HEK293 (cell line): ENCODE data around the gene NCDN.

Experiments used
- CTCF ChIA-PET: fragments of 350-600 bp; formaldehyde crosslinking; extraction: SDS; loops from one replicate; lab custom pipeline; 2021; ENCODE audit warnings: antibody characterized with exemption; lab: Yijun Ruan, JAX
- POLR2A ChIA-PET: fragments of 300-600 bp; formaldehyde crosslinking; extraction: SDS; loops from one replicate; lab custom pipeline; 2020; ENCODE audit warnings: antibody characterized with exemption, inconsistent platforms; lab: Yijun Ruan, JAX
- H3K27ac ChIP-seq: fragments of 200-500 bp; sonication (Bioruptor generic); 2 replicates; pipeline ENCODE4 v1.5.1; 2014; ENCODE audit warnings: low read depth, low read length, control low read depth, inconsistent platforms; ENCODE audit errors: extremely low read depth
- H3K36me3 ChIP-seq, 2 experiments: fragments of 200-500 bp in 1 of 2; sonication (Bioruptor generic) in 1 of 2; 1 replicate in 1 of 2; 2 replicates in 1 of 2; pipeline ENCODE4 v1.5.1; 2014 to 2017; ENCODE audit warnings: inconsistent platforms in 2 of 2, low read length in 2 of 2; ENCODE audit not compliant: control insufficient read depth in 2 of 2, insufficient read depth in 1 of 2
- H3K4me1 ChIP-seq: fragments of 200-500 bp; sonication (Bioruptor generic); 2 replicates; pipeline ENCODE4 v1.5.1; 2014; ENCODE audit warnings: mild to moderate bottlenecking, low read length, inconsistent platforms; ENCODE audit not compliant: control insufficient read depth, insufficient read depth
- H3K4me3 ChIP-seq: 2 replicates; pipeline ENCODE4 v1.5.1; 2011; ENCODE audit warnings: low read depth, mild to moderate bottlenecking, control low read depth, low read length, moderate library complexity
- H3K9me3 ChIP-seq: fragments of 200-500 bp; sonication (Bioruptor generic); 2 replicates; pipeline ENCODE4 v1.5.1; 2014; ENCODE audit warnings: low read depth, low read length, inconsistent platforms; ENCODE audit not compliant: control insufficient read depth, insufficient read depth
- SETDB1 ChIP-seq: IDR thresholded peaks from one replicate; pipeline ENCODE4 v1.6.1; 2017; ENCODE audit warnings: mild to moderate bottlenecking, low read length, moderate library complexity, mixed read lengths; ENCODE audit not compliant: insufficient read length
- ZNF175 ChIP-seq: fragments of 450-650 bp; formaldehyde crosslinking; IDR thresholded peaks from 2 replicates; pipeline ENCODE4 v1.5.1; 2016; ENCODE audit warnings: missing biosample characterization, missing genetic modification characterization
- ZNF274 ChIP-seq, 2 experiments: fragments of 200-500 bp in 1 of 2; fragments of 450-650 bp in 1 of 2; sonication (Bioruptor generic) in 1 of 2; formaldehyde crosslinking in 1 of 2; IDR thresholded peaks; 2 replicates each; pipeline versions ENCODE4 v1.5.1 to v1.6.1; 2014 to 2016; ENCODE audit warnings: borderline replicate concordance in 1 of 2, inconsistent platforms in 1 of 2, low read length in 1 of 2, missing biosample characterization in 1 of 2, missing genetic modification characterization in 1 of 2
- ZNF292 ChIP-seq: fragments of 450-650 bp; formaldehyde crosslinking; IDR thresholded peaks from 2 replicates; pipeline ENCODE4 v1.5.1; 2016; ENCODE audit warnings: low read depth, missing biosample characterization, missing genetic modification characterization, borderline replicate concordance
- ZNF302 ChIP-seq: fragments of 450-650 bp; formaldehyde crosslinking; IDR thresholded peaks from 2 replicates; pipeline ENCODE4 v1.5.1; 2016; ENCODE audit warnings: missing biosample characterization, missing genetic modification characterization, low read depth
- ZNF404 ChIP-seq: fragments of 450-650 bp; formaldehyde crosslinking; IDR thresholded peaks from 2 replicates; pipeline ENCODE4 v1.5.1; 2017; ENCODE audit warnings: missing biosample characterization, missing genetic modification characterization
- ZNF501 ChIP-seq: fragments of 450-650 bp; formaldehyde crosslinking; IDR thresholded peaks from 2 replicates; pipeline ENCODE4 v1.5.1; 2016; ENCODE audit warnings: missing biosample characterization, missing genetic modification characterization
- ZNF510 ChIP-seq: fragments of 450-650 bp; formaldehyde crosslinking; IDR thresholded peaks from 2 replicates; pipeline ENCODE4 v1.5.1; 2018; ENCODE audit warnings: mild to moderate bottlenecking, missing genetic modification characterization, missing biosample characterization; ENCODE audit not compliant: insufficient replicate concordance
- ZNF558 ChIP-seq: fragments of 450-650 bp; formaldehyde crosslinking; IDR thresholded peaks from 2 replicates; pipeline ENCODE4 v1.5.1; 2016; ENCODE audit warnings: missing biosample characterization, missing genetic modification characterization
- ZNF621 ChIP-seq: fragments of 450-650 bp; formaldehyde crosslinking; IDR thresholded peaks from 2 replicates; pipeline ENCODE4 v1.5.1; 2017; ENCODE audit warnings: missing biosample characterization, missing genetic modification characterization
- ZXDB ChIP-seq: fragments of 450-650 bp; formaldehyde crosslinking; IDR thresholded peaks from 2 replicates; pipeline ENCODE4 v1.5.1; 2016; ENCODE audit warnings: missing biosample characterization, missing genetic modification characterization
- TF ChIP-seq, protein P1 (sequence below): fragments of 450-650 bp; formaldehyde crosslinking; IDR thresholded peaks from 2 replicates; pipeline ENCODE4 v1.5.1; 2016; ENCODE audit warnings: missing biosample characterization, missing genetic modification characterization
- TF ChIP-seq, protein P2 (sequence below): fragments of 450-650 bp; formaldehyde crosslinking; IDR thresholded peaks from 2 replicates; pipeline ENCODE4; 2016; ENCODE audit warnings: missing biosample characterization, missing genetic modification characterization
- TF ChIP-seq, protein P3 (sequence below): fragments of 450-650 bp; formaldehyde crosslinking; IDR thresholded peaks from 2 replicates; pipeline ENCODE4 v1.5.1; 2016; ENCODE audit warnings: missing biosample characterization, missing genetic modification characterization
- TF ChIP-seq, protein P4 (sequence below): fragments of 450-650 bp; formaldehyde crosslinking; IDR thresholded peaks from 2 replicates; pipeline ENCODE4 v1.5.1; 2016; ENCODE audit warnings: missing biosample characterization, missing genetic modification characterization

NCDN gene

DNA sequence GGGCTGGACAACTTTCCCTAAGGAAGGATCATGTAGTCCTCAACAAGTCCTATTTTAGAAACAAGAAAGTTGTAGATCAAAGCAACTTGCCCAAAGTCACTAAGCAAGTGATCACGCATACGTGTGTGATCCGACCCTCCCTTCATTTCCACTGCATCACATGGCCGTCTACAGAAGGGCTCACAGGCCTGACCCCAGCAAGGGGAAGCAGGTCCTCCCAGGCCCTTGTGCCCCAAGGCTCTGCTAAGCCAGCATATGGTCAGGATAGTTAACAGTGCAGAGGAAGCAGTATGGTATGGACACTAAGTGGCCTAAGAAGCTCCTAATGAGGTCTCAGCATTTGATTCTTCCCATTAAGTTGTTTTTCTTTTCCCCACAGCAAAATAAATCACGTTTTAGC is 40.3 kb downstream of the NCDN start:
- ChIA-PET POLR2A (no interaction called here), CTCF (no interaction called here)
- H3K27ac ChIP-seq = no peak overlapping the region
- H3K9me3 ChIP-seq = no peaks in the 10 kb centered on the region
- TF ChIP-seq, protein P1, sequence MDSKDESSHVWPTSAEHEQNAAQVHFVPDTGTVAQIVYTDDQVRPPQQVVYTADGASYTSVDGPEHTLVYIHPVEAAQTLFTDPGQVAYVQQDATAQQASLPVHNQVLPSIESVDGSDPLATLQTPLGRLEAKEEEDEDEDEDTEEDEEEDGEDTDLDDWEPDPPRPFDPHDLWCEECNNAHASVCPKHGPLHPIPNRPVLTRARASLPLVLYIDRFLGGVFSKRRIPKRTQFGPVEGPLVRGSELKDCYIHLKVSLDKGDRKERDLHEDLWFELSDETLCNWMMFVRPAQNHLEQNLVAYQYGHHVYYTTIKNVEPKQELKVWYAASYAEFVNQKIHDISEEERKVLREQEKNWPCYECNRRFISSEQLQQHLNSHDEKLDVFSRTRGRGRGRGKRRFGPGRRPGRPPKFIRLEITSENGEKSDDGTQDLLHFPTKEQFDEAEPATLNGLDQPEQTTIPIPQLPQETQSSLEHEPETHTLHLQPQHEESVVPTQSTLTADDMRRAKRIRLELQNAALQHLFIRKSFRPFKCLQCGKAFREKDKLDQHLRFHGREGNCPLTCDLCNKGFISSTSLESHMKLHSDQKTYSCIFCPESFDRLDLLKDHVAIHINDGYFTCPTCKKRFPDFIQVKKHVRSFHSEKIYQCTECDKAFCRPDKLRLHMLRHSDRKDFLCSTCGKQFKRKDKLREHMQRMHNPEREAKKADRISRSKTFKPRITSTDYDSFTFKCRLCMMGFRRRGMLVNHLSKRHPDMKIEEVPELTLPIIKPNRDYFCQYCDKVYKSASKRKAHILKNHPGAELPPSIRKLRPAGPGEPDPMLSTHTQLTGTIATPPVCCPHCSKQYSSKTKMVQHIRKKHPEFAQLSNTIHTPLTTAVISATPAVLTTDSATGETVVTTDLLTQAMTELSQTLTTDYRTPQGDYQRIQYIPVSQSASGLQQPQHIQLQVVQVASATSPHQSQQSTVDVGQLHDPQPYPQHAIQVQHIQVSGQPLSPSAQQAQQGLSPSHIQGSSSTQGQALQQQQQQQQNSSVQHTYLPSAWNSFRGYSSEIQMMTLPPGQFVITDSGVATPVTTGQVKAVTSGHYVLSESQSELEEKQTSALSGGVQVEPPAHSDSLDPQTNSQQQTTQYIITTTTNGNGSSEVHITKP (tag by site-specific recombination) = no peak
- no peak for TF ChIP-seq ZXDB
- TF ChIP-seq, all 188 proteins: peak for 0
- Histone ChIP-seq H3K36me3 (peaks cover 17 to 63% of the 10 kb centered on the region in 2 experiments), H3K4me1 (no peaks in the 10 kb centered on the region), H3K4me3 (no peak overlapping the region)

DNA sequence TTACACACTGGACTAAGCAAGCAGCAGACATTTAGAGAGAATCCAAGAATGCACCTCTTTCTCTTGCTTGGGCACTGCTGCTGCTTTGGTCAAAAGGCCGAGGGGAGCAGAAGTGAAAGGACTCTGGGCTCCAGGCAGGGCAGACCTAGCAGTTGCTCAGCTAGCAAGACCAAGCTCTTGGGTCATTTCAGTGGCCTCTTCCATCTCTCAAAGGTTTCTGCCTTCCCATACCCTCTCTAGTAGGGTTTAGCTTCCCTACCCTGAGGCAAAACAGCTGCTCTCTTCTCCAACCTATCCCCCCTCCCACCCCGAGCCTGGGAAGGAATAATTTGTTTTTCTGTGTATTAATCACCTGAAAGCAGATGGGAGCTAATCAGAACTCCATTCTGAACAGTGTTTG is 41.3 kb downstream of the NCDN start:
- TF ChIP-seq SETDB1 = no peak
- TF ChIP-seq, protein P2, sequence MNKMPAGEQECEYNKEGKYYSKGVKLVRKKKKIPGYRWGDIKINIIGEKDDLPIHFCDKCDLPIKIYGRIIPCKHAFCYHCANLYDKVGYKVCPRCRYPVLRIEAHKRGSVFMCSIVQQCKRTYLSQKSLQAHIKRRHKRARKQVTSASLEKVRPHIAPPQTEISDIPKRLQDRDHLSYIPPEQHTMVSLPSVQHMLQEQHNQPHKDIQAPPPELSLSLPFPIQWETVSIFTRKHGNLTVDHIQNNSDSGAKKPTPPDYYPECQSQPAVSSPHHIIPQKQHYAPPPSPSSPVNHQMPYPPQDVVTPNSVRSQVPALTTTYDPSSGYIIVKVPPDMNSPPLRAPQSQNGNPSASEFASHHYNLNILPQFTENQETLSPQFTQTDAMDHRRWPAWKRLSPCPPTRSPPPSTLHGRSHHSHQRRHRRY (tag by site-specific recombination) = no peak
- CTCF ChIA-PET = interaction anchor here (4.1 kb wide), 1 partner anchor 117 kb away, joined by 14 read pairs; no protein-coding TSS in a partner anchor
- Histone ChIP-seq H3K36me3 (peaks cover 21 to 72% of the 10 kb centered on the region in 2 experiments), H3K9me3 (no peaks in the 10 kb centered on the region), H3K27ac (no peak overlapping the region), H3K4me3 (no peak overlapping the region), H3K4me1 (no peaks in the 10 kb centered on the region)
- POLR2A ChIA-PET = no interaction called here

DNA sequence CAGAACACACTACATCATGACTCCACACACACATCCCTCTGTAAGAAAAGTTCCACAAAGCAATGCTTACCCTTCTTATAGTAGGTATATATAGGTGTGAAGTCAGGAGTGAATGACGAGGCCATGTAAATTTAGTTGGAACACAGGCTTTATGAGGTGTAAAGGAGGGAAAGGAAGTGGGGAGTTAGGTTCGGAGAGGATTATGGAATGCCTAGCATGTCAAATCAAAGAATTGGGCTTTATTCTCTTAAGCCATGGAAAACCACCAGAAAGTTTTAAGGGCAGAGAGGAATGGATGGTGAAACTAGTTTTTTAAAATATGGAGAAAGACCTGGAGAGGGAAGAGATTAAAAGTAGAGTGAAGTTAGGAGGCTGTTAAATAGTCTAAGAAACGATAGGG is 41.8 kb downstream of the NCDN start:
- Histone ChIP-seq H3K36me3 (peaks cover 22 to 77% of the 10 kb centered on the region in 2 experiments), H3K9me3 (no peaks in the 10 kb centered on the region), H3K27ac (no peak overlapping the region), H3K4me1 (no peaks in the 10 kb centered on the region)
- CTCF ChIA-PET = interaction anchor here (0.6 to 4.1 kb wide), 2 partner anchors 116 to 162 kb away, joined by 3 to 14 read pairs; no protein-coding TSS in a partner anchor
- POLR2A ChIA-PET = no interaction called here
- no peak for TF ChIP-seq ZNF558 (tag by site-specific recombination)
- no peak for TF ChIP-seq ZNF274 (IDR thresholded peaks at IDR 0.05; ENCODE audit: low read length)
- TF ChIP-seq ZNF274 (tag by site-specific recombination; IDR thresholded peaks at IDR 0.05; ENCODE audit: borderline replicate concordance) = no peak
- no peak for TF ChIP-seq ZNF404
- no peak for TF ChIP-seq ZNF302
- TF ChIP-seq, all 188 proteins: peak for 0
- no peak overlapping the region for H3K4me3 ChIP-seq

DNA sequence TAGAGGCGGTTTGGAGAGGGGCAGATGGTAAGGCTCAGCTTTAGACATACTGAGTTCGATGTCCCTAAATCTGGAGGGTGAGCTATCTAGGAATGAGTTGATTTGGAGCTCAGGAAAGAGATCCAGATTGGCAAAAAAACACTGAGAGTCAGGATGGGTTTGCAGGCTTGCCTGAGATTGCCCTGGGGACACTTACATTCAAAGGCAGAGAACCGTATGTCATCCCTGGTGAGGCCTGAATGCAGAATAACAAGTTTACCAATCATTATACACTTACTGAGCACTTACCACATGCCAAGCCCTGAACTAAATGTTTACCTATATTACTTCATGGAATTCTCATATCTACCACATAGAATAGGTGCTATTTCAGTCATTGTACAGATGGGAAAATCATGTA is 43.0 kb downstream of the NCDN start:
- POLR2A ChIA-PET = no interaction called here
- TF ChIP-seq ZNF501 (tag by site-specific recombination) = no peak
- CTCF ChIA-PET = interaction anchor here (4.1 kb wide), 1 partner anchor 115 kb away, joined by 14 read pairs; no protein-coding TSS in a partner anchor
- H3K27ac ChIP-seq = no peak overlapping the region
- H3K36me3 ChIP-seq = peaks cover 22 to 86% of the 10 kb centered on the region in 2 experiments
- H3K4me1 ChIP-seq = no peaks in the 10 kb centered on the region
- H3K4me3 ChIP-seq = no peak overlapping the region
- H3K9me3 ChIP-seq = no peaks in the 10 kb centered on the region

DNA sequence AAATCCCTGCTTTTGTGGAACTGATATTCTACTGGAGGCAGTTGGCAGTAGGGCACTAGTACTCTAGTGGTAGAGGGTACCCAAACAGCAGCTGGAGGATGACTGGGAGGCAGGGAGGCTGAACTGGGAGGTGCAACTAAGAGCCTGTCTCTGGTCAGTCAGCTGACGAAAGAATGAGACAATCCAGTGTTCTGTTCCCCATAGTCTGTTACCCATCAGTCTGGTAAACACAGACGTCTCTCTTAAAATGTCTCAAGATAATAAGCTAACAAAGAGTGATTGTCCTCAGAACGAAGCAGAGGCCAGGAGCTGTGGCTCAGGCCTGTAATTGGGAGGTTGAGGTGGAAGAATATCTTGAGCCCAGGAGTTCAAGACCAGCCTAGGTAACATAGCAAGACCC is 45.9 kb downstream of the NCDN start:
- Histone ChIP-seq H3K4me3 (no peak overlapping the region), H3K36me3 (peaks cover 38 to 89% of the 10 kb centered on the region in 2 experiments), H3K27ac (no peak overlapping the region), H3K9me3 (no peaks in the 10 kb centered on the region), H3K4me1 (no peaks in the 10 kb centered on the region)
- CTCF ChIA-PET = interaction anchor here (0.6 to 1.0 kb wide), 4 partner anchors 10 to 113 kb away, joined by 3 to 4 read pairs (median 3); no protein-coding TSS in a partner anchor
- POLR2A ChIA-PET = no interaction called here
- TF ChIP-seq ZNF621 (tag by site-specific recombination) (no peak), ZNF292 (tag by site-specific recombination) (no peak), ZNF510 (tag by site-specific recombination) (no peak), ZNF175 (no peak)
- TF ChIP-seq, protein P3, sequence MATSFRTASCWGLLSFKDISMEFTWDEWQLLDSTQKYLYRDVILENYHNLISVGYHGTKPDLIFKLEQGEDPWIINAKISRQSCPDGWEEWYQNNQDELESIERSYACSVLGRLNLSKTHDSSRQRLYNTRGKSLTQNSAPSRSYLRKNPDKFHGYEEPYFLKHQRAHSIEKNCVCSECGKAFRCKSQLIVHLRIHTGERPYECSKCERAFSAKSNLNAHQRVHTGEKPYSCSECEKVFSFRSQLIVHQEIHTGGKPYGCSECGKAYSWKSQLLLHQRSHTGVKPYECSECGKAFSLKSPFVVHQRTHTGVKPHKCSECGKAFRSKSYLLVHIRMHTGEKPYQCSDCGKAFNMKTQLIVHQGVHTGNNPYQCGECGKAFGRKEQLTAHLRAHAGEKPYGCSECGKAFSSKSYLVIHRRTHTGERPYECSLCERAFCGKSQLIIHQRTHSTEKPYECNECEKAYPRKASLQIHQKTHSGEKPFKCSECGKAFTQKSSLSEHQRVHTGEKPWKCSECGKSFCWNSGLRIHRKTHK = no peak
- TF ChIP-seq, protein P4, sequence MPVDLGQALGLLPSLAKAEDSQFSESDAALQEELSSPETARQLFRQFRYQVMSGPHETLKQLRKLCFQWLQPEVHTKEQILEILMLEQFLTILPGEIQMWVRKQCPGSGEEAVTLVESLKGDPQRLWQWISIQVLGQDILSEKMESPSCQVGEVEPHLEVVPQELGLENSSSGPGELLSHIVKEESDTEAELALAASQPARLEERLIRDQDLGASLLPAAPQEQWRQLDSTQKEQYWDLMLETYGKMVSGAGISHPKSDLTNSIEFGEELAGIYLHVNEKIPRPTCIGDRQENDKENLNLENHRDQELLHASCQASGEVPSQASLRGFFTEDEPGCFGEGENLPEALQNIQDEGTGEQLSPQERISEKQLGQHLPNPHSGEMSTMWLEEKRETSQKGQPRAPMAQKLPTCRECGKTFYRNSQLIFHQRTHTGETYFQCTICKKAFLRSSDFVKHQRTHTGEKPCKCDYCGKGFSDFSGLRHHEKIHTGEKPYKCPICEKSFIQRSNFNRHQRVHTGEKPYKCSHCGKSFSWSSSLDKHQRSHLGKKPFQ (tag by site-specific recombination) = no peak
